ENCODE results near the gene ERBIN.
"Not testable (repeated sequence)": the region's sequence is repeated elsewhere in the genome, so short reads cannot be mapped to it uniquely, and the experiment has no call there.

The ERBIN gene

GRCh38 chr5:65923339-65923738 lies 3.0 kb upstream of the ERBIN start:
- DNase-seq: no peak

DNA sequence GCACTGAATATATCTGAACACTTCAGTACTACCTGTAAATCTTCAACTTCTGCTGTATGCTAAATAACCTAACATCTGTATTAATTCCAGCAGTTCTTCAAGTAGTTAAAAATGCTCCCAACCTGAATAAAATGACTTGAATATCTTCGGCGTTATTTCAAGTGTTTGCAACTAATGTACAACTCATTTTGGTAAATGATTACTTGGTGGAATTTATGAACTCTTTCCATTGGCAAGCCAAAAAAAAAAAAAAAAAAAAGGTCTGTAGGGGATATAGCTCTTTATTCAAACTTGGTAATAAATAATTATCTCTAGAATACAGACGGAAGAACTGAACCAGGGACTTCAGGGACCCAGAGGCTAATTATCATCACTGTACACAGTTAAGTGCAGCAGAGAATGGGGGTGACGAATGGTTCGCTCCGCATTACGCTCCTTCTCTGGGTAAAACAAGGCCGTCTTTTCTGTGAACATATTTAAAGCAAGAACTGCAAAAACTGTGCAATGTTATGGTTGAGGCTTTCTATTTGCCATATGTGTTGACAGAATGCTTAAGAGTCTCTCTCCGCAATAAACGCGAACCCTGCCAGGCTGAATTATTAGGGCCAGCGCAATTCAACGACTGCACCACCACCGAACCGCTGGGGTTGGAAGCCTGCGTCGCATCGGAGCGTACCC lies 1.9 kb upstream of the ERBIN start:
- DNase-seq: no peak

- peak; percentile 31 for DNase-seq
Measured at GRCh38 chr5:65925044-65925600, 1.3 kb upstream of the ERBIN start.

- DNase-seq: peak; percentile 70
Measured at GRCh38 chr5:65925601-65926275, 637 bp upstream of the ERBIN start.

GRCh38 chr5:65926893-65927292 lies 518 bp downstream of the ERBIN start:
- no peak for DNase-seq

DNA sequence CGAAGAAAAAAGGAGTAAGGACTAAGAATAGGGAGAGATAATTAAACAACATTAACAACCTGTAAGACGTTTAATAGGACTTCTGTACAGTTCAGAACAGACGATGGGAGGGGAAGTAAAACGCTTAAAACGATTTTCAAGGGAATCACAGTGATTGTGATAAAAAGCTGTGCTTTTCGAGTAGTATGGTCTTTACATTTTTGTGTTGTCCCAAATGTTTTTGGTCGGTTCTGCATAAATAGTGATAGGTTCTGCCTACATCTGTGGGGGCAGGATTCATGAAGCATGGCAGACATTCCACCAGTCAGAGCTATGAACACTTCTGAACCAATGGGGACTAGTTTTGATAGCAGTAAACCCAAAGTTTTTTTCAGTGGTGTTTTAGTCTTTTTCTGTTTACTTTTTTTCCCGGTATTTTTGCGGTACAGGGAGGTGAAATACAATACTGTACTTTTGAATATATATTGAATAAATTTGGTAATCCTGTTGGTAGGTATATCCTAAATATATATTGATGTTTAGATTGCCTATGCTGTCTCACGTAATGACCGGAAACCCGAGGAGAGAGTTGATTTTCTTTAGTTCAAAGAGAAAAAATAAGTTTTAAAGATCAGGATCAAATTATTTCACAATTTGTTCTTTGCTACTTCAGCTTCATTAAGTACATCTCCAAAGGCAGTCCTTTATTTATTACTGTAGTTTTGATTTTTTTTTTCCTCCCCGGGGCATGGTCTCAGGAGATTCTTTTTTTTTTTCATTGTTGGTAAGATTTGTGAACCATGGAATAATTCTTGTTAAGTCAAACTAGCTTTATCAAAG lies 1.3 kb downstream of the ERBIN start:
- DNase-seq: no peak

DNA sequence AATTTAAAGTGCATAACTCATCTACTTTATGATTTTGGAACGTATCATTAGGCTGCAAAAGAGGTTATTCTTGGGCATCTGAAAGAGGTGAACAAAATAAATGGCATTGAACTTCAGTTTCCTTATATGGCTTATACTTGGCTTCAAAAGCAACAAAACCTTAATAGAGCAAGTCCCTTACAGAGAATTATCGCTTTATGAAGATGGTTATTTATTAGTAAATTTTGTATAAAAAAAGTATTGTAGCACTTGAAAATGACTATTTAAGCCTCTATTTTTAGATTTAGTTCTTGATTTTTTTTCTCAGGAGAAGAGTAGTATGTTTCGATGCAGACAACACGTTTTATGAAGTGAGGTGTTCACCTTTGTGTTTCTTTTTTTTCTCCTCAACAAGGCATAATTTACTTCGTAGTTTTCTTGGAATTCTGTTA lies 2.0 kb downstream of the ERBIN start:
- no peak for DNase-seq

DNA sequence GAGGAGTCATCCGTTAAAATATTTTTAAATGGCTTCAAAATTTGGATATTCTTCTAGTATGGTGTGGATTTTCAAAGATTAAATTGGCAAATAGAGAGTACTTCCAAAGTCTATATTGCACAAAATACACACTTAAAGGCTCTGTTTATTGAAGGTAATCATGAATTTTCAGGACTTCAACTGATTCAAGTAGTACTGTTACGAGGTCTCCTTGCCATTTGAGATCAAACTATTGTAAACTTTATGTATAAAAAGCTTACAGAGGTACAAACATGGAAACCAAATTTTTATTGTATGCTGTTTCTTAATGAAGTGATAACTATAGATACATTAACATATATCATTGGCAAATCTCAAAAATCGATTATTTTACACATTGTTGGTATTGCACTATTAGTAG lies 2.5 kb downstream of the ERBIN start:
- no peak for DNase-seq

GRCh38 chr5:65932676-65933075 lies 6.3 kb downstream of the ERBIN start:
- no peak for DNase-seq

DNA sequence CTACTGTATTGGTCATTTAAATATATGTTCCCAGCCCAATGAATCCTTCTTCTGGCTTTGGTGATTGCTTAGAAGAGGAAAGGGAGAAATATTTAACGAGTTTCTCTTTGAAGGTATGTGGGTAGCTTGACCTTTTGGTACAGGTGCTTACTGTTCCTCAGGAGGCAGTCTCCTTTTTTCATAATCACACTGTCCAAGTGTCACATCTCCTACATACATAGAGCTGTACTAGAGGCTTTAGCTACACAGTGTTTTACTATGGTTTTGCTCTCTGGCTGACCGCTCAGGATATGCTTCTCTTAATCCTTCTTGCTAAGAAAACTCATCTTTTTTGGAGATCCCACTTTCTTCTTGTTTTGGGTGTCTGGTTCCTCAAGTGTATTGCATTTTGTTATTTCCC lies 6.9 kb downstream of the ERBIN start:
- DNase-seq: no peak

GRCh38 chr5:65938256-65938655 lies 11.9 kb downstream of the ERBIN start:
- no peak for DNase-seq

- DNase-seq: no peak
Measured at GRCh38 chr5:65943771-65944170, 17.4 kb downstream of the ERBIN start.

DNA sequence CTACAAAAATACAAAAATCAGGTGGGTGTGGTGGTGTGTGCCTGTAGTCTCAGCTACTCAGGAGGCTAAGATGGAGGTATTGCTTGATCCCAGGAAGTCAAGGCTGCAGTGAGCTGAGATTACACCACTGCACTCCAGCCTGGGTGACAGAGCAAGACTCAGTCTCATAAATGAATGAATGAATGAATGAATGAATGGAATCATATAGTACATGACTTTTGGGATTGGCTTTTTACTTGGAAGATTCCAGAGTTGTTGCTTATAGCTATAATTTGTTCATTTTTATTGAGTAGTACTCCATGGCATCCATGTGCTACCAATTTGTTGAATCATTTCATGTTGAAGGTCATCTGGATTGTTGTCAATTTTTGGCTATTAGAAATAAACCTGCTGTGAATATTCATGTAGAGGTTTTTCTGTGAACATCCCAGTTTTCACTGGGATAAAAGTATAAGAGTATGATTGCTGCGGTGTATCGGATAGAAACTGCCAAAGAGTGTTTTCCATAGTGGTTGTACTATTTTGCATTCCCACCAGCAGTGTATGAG lies 19.9 kb downstream of the ERBIN start:
- DNase-seq: no peak

DNA sequence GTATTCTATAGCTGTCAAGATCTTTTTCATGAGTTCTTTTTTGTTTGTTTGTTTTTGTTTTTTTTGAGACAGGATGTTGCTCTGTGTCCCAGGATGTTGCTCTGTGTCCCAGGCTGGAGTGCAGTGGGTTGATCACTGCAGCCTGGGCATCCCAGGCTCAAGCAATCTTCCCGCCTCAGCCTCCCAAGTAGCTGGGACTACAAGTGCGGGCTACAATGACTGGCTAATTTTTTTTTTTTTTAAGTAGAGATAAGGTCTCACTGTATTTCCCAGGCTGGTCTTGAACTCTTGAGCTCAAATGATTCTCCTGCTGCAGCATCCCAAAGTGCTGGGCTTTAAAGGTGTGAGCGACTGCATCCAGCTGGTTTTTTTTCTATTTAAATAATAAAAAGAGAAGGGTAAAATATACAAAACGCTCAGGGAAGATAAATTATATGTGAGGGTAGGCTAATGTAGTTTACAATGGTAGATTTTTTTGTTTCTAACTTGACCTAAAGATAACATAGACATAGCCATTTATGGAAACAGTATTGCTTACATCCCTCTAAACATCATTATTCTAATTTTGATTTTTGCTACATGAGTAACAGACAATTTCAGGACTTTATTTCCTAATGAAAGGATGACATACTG lies 21.9 kb downstream of the ERBIN start:
- no peak for DNase-seq

DNA sequence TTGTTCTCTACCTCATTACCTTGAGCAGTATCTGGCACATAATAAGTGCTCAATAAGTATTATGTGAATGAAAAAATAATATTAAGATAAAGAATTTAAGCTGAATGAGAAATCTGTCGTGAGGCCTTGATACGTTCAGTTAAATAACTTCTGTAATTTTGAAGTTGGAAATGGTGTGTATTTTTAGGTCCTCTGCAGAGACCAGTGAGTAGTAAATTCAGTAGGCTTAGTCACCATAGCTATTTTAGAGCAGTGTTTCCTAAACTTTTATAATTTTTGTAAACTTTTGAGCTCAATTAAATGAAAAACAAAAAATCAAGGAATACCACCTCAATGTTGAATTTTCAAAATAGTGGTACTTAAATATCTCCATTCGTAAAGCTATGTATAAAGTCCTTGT lies 25.0 kb downstream of the ERBIN start:
- no peak for DNase-seq

GRCh38 chr5:65952259-65952658 lies 25.9 kb downstream of the ERBIN start:
- DNase-seq: no peak

- DNase-seq: no peak
Measured at GRCh38 chr5:65954200-65954599, 27.8 kb downstream of the ERBIN start.

- DNase-seq: no peak
Measured at GRCh38 chr5:65955746-65956145, 29.4 kb downstream of the ERBIN start.

DNA sequence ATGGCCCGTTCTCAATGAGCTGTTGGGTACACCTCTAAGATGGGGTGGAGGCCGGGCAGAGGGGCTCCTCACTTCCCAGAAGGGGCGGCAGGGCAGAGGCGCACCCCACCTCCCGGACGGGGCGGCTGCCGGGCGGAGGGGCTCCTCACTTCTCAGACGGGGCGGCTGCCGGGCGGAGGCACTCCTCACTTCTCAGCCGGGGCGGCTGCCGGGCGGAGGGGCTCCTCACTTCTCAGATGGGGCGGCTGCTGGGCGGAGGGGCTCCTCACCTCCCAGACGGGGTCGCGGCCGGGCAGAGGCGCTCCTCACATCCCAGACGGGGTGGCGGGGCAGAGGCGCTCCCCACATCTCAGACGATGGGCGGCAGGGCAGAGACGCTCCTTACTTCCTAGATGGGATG lies 31.3 kb downstream of the ERBIN start:
- DNase-seq: not testable (repeated sequence)

DNA sequence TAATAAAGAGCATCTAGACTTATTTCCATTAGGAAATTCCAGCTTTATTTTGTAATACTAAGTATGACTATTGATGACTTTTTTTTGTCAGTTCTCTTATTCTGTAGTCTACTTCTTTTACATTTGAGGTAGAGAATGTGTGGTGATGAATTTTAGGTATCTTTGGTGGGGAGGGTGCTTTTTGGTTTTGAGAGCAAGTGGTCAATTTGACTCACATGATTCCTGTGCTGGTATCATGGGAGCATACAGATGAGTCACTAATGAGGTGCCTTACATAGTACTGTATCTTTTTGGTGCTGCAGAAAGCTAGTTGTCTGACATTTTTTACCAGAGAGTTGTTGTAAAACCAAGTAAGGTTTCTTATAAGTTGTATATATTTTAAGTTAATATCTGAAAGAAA lies 35.3 kb downstream of the ERBIN start:
- DNase-seq: no peak

GRCh38 chr5:65967288-65968066 lies 41.1 kb downstream of the ERBIN start:
- no peak for DNase-seq
